Liver (tissue), 3 donors: Measurements from ENCODE around the gene RGR.

Source experiments
- CTCF ChIP-seq: fragments of 150-350 bp; IDR thresholded peaks from 2 replicates; pipeline ENCODE4 v1.5.1; 2017; ENCODE audit warnings: improper control_type of control experiment, low read depth, low read length; ENCODE audit not compliant: missing input control
- FOXA1 ChIP-seq: IDR thresholded peaks from 2 replicates; pipeline ENCODE4 v1.6.1; 2016; ENCODE audit warnings: antibody characterized with exemption
- GABPA ChIP-seq, 2 donors: IDR thresholded peaks in 1 of 2; conservative IDR thresholded peaks in 1 of 2; 2 replicates each; pipeline ENCODE4 v1.6.1; 2016; ENCODE audit warnings: antibody characterized with exemption in 2 of 2, mild to moderate bottlenecking in 1 of 2, moderate library complexity in 1 of 2
- HNF4A ChIP-seq, 2 donors: conservative IDR thresholded peaks; 2 replicates each; pipeline ENCODE4 v1.6.1; 2016; ENCODE audit warnings: antibody characterized with exemption in 2 of 2, mild to moderate bottlenecking in 2 of 2
- RAD21 ChIP-seq, 2 donors: IDR thresholded peaks; 2 replicates each; pipeline ENCODE4 v1.6.1; 2016; ENCODE audit warnings: antibody characterized with exemption in 2 of 2, mild to moderate bottlenecking in 2 of 2
- donor health status: healthy.
- donor health status: healthy.

- TF ChIP-seq CTCF (peak; percentile 34), FOXA1 (no peak), GABPA (IDR thresholded peaks at IDR 0.05 in 1 of 2, conservative IDR thresholded peaks at IDR 0.05 in 1 of 2) (no peak), RAD21 (IDR thresholded peaks at IDR 0.05) (peak; percentile 7 to 31), HNF4A (conservative IDR thresholded peaks at IDR 0.05) (no peak)
Measured at GRCh38 chr10:84256510-84257342, 11.9 kb downstream of the RGR start.
